22Rv1 (cell line): ENCODE measurements around the gene JPT1.
A peak's percentile ranks its signal among the peaks of the same experiment; 100 is the strongest.

ENCODE experiments used
- CTCF ChIP-seq: fragments of 450-650 bp; IDR thresholded peaks from 2 replicates; pipeline ENCODE4 v1.5.1; 2017; ENCODE audit warnings: mild to moderate bottlenecking
- ZFX ChIP-seq: fragments of 450-650 bp; IDR thresholded peaks from 2 replicates; pipeline ENCODE4 v1.6.1; 2017; ENCODE audit warnings: antibody characterized with exemption, borderline replicate concordance

GRCh38 chr17:75105126-75106080 is 48.9 kb downstream of the JPT1 start:
- TF ChIP-seq CTCF (peak; percentile 83), ZFX (no peak)
